ENCODE data around the gene DPYSL4.
"Not testable (repeated sequence)": the region's sequence is repeated elsewhere in the genome, so short reads cannot be mapped to it uniquely, and the experiment has no call there.

The DPYSL4 gene

DNA sequence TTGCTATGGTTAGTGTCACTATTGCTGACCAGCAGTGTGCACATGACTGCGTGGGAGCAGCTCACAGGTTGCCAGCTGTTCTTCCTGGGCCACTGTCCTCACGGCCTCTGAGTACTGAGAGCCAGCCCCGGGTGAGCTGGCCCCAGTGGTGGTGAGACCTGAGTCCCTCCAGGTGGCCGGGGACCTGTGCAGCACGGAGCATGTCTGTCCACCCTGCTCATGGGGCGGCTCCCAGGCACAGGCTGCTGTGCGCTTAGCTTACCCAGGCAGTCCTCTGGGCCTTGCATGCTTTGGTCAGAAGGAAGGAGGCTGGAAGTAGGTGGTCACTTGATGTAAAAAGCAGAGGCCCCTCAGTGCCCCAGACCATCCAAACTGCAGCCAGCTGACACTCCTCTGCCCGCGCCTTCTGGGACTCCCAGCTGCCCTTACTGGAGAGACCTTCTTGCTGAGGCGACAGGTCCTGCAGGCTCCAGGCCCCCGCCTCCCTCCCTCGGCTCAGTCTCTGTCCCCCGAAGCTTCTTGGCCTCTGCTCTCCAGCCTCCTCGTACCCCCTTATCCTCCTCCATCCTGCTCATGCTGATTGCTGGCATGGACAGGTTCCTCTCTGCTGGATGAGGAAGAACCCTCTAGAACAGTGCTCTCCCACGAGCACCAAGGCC lies 30.9 kb upstream of the DPYSL4 start:
- H3K36me3 Mint-ChIP-seq (ENCODE audit: low read depth), result no peaks in the 10 kb centered on the region
- no peak overlapping the region for H3K4me3 Mint-ChIP-seq
- no peaks in the 10 kb centered on the region for H3K27me3 Mint-ChIP-seq (ENCODE audit: low read depth)
- no peaks in the 10 kb centered on the region for H3K9me3 Mint-ChIP-seq
- H3K27ac Mint-ChIP-seq, result no peak overlapping the region
- H3K4me1 Mint-ChIP-seq (ENCODE audit: low read depth), result peaks cover 18% of the 10 kb centered on the region

DNA sequence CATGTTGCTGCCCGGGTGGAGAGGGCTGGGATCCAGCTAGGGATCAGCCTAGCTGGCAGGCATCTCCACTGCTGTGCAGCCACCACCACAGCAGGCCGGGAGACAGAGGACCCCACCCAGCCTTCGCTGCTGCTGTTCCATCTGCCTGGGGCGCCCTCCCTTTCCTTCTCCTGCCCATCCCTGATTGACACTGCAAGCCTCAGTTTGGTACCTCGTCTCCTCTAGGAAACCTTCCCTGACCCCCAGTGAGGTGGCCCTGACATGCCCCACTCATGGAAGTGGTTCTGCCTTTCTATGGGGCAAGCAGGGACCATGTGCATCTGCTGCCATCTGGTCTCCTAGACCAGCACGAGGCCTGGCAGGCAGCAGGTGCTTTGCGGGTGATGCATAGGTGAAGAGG lies 30.4 kb upstream of the DPYSL4 start:
- H3K27ac Mint-ChIP-seq, result peak overlapping the region; percentile 59
- H3K27me3 Mint-ChIP-seq (ENCODE audit: low read depth), result no peaks in the 10 kb centered on the region
- H3K36me3 Mint-ChIP-seq (ENCODE audit: low read depth), result no peaks in the 10 kb centered on the region
- no peak overlapping the region for H3K4me3 Mint-ChIP-seq
- no peaks in the 10 kb centered on the region for H3K9me3 Mint-ChIP-seq
- peaks cover 20% of the 10 kb centered on the region for H3K4me1 Mint-ChIP-seq (ENCODE audit: low read depth)

DNA sequence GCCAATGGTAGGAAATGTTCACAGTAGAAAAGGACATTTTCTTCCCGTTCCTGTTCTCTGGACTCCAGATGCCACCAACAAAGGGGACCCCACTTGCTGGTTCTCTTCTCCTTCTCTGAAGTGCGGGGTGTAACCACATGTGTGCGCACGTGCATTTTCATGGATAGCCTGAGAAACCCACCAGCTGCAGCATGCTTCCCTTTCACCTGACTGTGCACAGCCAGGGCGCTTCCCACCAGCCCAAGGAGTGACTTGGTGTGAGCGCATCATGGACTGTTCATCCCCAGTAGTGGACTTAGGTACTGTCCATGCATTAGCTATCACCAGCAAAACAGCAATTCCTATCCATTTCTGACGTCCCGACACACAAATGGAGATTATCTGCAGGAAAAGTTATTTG lies 29.6 kb upstream of the DPYSL4 start:
- H3K36me3 Mint-ChIP-seq (ENCODE audit: low read depth), result peaks cover 1% of the 10 kb centered on the region
- no peaks in the 10 kb centered on the region for H3K9me3 Mint-ChIP-seq
- H3K4me3 Mint-ChIP-seq, result no peak overlapping the region
- H3K27ac Mint-ChIP-seq, result no peak overlapping the region
- H3K27me3 Mint-ChIP-seq (ENCODE audit: low read depth), result no peaks in the 10 kb centered on the region
- H3K4me1 Mint-ChIP-seq (ENCODE audit: low read depth), result peaks cover 24% of the 10 kb centered on the region

DNA sequence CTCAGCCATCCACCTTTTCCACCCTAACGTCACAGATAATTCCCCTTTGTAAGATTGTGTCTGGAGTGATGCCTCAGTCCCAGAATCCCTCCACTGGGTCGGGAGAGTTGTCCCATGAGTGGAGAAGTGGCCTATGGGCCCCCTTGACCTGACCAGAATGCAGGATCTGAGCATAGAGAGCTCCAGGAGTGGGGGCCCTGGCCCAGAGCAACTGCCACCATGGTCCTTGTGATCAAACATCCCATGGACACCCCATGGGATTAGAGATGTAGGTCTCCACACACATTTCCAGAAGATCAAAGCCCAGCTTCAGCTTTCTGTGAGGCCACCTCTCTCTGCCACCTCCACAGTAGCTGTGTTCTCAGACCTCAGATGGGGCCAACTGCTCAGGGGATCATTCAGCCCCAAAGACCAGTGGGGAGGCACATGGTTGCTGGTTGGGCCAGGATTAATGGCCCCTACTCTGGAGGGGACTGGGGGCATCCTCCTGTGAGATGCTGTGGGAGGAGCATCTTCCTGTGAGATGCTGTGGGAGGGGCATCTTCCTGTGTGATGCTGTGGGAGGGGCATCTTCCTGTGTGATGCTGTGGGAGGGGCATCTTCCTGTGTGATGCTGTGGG lies 28.5 kb upstream of the DPYSL4 start:
- H3K4me1 Mint-ChIP-seq (ENCODE audit: low read depth), result peaks cover 30% of the 10 kb centered on the region
- H3K27ac Mint-ChIP-seq, result peak overlapping the region; percentile 83
- no peaks in the 10 kb centered on the region for H3K27me3 Mint-ChIP-seq (ENCODE audit: low read depth)
- H3K9me3 Mint-ChIP-seq, result no peaks in the 10 kb centered on the region
- peaks cover 1% of the 10 kb centered on the region for H3K36me3 Mint-ChIP-seq (ENCODE audit: low read depth)
- H3K4me3 Mint-ChIP-seq, result no peak overlapping the region

DNA sequence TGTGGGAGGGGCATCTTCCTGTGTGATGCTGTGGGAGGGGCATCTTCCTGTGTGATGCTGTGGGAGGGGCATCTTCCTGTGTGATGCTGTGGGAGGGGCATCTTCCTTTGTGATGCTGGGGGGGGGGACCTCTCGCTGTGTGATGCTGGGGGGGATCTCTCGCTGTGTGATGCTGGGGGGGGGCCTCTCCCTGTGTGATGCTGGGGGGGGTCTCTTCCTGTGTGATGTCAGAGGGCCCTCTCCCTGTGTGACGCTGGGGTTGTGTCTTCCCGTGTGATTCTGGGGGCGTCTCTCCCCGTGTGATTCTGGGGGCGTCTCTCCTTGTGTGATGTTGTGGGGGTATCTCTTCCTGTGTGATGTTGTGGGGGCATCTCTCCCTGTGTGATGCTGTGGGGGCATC lies 27.9 kb upstream of the DPYSL4 start:
- H3K4me1 Mint-ChIP-seq (ENCODE audit: low read depth), result peaks cover 34% of the 10 kb centered on the region
- H3K27ac Mint-ChIP-seq, result peak overlapping the region; percentile 98
- H3K27me3 Mint-ChIP-seq (ENCODE audit: low read depth), result no peaks in the 10 kb centered on the region
- peak overlapping the region; percentile 72 for H3K4me3 Mint-ChIP-seq
- peaks cover 1% of the 10 kb centered on the region for H3K36me3 Mint-ChIP-seq (ENCODE audit: low read depth)
- H3K9me3 Mint-ChIP-seq, result no peaks in the 10 kb centered on the region

DNA sequence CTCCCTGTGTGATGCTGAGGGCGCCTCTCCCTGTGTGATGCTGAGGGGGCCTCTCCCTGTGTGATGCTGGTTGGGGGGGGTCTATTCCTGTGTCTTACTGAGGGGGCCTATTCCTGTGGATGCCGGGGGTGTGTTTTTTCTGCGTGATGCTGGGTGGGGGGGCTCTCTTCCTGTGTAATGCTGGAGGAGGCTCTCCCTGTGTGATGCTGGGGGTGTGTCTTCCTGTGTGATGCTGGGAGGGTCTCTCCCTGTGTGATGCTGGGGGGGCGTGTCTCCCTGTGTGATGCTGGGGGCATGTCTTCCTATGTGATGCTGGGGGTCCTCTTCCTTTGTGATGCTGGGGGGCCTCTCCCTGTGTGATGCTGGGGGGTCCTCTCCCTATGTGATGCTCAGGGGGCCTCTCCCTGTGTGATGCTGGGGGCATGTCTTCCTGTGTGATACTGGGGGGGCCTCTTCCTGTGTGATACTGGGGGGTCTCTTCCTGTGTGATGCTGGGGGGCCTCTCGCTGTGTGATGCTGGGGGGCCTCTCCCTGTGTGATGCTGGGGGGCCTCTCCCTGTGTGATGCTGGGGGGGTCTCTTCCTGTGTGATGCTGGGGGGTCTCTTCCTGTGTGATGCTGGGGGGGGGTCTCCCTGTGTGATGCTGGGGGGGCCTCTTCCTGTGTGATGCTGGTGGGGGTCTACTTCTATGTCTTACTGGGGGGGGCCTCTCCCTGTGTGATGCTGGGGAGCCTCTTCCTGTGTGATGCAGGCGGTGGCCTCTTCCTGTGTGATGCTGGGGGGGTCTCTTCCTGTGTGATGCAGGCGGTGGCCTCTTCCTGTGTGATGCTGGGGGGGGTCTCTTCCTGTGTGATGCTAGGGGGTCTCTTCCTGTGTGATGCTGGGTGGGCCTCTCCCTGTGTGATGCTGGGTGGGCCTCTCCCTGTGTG lies 27.2 kb upstream of the DPYSL4 start:
- H3K27ac Mint-ChIP-seq, result peak overlapping the region; percentile 98
- not testable (repeated sequence) for H3K36me3 Mint-ChIP-seq (ENCODE audit: low read depth); H3K9me3 Mint-ChIP-seq; H3K27me3 Mint-ChIP-seq (ENCODE audit: low read depth)
- H3K4me1 Mint-ChIP-seq (ENCODE audit: low read depth), result peaks cover 34% of the 10 kb centered on the region
- H3K4me3 Mint-ChIP-seq, result peak overlapping the region; percentile 72

DNA sequence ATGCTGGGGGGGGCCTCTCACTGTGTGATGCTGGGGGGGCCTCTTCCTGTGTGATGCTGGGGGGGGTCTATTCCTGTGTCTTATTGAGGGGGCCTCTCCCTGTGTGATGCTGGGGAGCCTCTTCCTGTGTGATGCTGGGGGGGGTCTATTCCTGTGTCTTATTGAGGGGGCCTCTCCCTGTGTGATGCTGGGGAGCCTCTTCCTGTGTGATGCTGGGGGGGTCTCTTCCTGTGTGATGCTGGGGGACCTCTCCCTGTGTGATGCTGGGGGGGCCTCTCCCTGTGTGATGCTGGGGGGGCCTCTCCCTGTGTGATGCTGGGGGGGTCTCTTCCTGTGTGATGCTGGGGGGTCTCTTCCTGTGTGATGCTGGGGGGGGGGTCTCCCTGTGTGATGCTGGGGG lies 26.5 kb upstream of the DPYSL4 start:
- H3K4me3 Mint-ChIP-seq; H3K27me3 Mint-ChIP-seq (ENCODE audit: low read depth); H3K36me3 Mint-ChIP-seq (ENCODE audit: low read depth); H3K9me3 Mint-ChIP-seq: not testable (repeated sequence)
- peak overlapping the region; percentile 98 for H3K27ac Mint-ChIP-seq
- H3K4me1 Mint-ChIP-seq (ENCODE audit: low read depth), result peaks cover 34% of the 10 kb centered on the region

DNA sequence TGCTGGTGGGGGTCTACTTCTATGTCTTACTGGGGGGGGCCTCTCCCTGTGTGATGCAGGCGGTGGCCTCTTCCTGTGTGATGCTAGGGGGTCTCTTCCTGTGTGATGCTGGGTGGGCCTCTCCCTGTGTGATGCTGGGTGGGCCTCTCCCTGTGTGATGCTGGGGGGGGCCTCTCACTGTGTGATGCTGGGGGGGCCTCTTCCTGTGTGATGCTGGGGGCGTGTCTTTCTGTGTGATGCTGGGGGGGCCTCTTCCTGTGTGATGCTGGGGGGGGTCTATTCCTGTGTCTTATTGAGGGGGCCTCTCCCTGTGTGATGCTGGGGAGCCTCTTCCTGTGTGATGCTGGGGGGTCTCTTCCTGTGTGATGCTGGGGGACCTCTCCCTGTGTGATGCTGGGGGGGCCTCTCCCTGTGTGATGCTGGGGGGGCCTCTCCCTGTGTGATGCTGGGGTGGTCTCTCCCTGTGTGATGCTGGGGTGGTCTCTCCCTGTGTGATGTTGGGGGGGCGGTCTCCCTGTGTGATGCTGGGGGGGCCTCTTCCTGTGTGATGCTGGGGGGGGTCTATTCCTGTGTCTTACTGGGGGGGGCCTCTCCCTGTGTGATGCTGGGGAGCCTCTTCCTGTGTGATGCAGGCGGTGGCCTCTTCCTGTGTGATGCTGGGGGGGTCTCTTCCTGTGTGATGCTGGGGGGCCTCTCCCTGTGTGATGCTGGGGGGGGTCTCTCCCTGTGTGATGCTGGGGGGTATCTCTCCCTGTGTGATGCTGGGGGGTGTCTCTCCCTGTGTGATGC lies 25.7 kb upstream of the DPYSL4 start:
- H3K36me3 Mint-ChIP-seq (ENCODE audit: low read depth); H3K27me3 Mint-ChIP-seq (ENCODE audit: low read depth); H3K9me3 Mint-ChIP-seq: not testable (repeated sequence)
- peak overlapping the region; percentile 92 for H3K27ac Mint-ChIP-seq
- peak overlapping the region; percentile 30 for H3K4me3 Mint-ChIP-seq
- H3K4me1 Mint-ChIP-seq (ENCODE audit: low read depth), result peaks cover 35% of the 10 kb centered on the region

DNA sequence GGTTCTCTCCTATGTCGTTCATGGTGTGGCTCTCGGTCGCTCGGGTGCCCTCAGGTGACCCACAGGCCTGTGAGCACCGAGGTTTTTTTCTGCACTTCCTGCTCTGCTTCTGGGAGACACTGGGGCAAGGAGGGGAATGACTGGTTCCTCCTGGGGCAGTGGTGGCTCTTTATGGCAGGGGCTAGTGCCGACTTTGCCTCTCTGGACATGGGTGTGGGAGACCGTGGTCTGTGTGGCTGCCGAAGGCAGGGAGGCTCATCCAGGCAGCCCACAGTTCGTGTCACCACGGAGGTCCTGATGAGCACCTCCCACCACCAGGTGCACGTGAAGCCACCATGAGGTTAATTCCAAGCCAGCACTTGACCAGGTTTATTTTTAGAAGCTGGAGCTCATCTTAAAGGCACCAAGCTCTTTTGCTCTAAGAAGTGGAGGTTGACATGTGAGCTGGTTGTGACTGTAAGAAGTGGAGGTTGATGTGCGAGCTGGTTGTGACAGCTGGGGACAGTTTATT lies 24.7 kb upstream of the DPYSL4 start:
- peak overlapping the region; percentile 75 for H3K4me3 Mint-ChIP-seq
- peaks cover 40% of the 10 kb centered on the region for H3K4me1 Mint-ChIP-seq (ENCODE audit: low read depth)
- H3K27me3 Mint-ChIP-seq (ENCODE audit: low read depth), result no peaks in the 10 kb centered on the region
- no peaks in the 10 kb centered on the region for H3K9me3 Mint-ChIP-seq
- H3K27ac Mint-ChIP-seq, result peak overlapping the region; percentile 98
- peaks cover 1% of the 10 kb centered on the region for H3K36me3 Mint-ChIP-seq (ENCODE audit: low read depth)

DNA sequence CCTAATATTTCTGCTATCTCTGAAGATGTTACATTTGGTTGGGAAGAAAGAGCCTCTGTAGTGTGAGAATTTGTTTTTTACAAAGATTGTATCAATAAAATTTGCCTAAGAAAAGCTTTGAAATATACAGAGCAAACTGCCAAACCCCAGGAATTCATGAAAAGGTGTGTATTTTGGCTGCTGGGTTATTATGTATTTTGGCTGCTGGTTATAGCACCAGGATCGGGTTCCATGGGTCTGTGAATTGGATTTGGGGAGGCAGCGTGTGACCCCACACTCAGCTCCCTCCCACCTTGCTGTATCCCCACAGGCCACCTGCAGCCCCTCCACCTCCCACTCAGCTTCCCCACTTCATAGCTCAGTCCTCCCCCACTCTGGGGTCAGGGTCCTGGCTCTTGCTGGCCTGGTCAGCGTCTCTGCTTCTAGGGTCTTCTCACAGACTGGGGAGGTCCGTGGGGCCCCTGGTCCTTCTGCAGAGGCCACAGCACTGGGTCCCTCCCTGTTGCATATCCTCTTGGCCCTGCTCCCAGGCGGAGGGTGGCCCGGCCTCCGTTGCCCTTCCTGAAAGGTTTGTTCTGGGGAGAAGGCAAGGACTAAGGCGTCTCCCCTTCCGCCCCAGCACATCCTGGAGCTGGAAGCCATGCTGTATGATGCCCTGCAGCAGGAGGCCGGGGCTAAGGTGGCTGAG lies 24.0 kb upstream of the DPYSL4 start:
- no peaks in the 10 kb centered on the region for H3K9me3 Mint-ChIP-seq
- peak overlapping the region; percentile 98 for H3K27ac Mint-ChIP-seq
- H3K4me1 Mint-ChIP-seq (ENCODE audit: low read depth), result peaks cover 41% of the 10 kb centered on the region
- peaks cover 1% of the 10 kb centered on the region for H3K36me3 Mint-ChIP-seq (ENCODE audit: low read depth)
- H3K27me3 Mint-ChIP-seq (ENCODE audit: low read depth), result no peaks in the 10 kb centered on the region
- peak overlapping the region; percentile 75 for H3K4me3 Mint-ChIP-seq

DNA sequence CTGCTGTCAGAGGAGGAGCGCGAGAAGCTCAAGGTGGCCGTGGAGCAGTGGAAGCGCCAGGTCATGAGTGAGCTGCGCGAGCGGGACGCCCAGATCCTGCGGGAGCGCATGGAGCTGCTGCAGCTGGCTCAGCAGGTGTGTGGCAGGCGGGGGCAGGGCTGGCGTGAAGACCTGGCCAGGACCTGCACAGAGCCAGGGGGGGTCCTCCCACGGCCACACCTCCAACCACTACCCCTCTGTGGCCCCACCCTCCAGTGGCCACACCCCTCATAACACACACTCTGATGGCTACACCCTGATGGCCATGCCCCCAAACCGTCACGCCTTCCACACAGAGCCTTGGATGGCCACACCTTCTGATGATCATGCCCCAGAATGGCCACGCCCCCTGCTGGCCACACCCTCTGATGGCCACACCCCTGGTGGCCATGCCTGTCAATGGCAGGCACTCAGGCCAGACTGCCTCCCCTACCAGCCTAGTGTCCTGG lies 23.4 kb upstream of the DPYSL4 start:
- Mint-ChIP-seq H3K27ac (peak overlapping the region; percentile 98), H3K36me3 (ENCODE audit: low read depth) (peaks cover 1% of the 10 kb centered on the region), H3K4me1 (ENCODE audit: low read depth) (peaks cover 37% of the 10 kb centered on the region), H3K27me3 (ENCODE audit: low read depth) (no peaks in the 10 kb centered on the region), H3K9me3 (no peaks in the 10 kb centered on the region), H3K4me3 (no peak overlapping the region)

DNA sequence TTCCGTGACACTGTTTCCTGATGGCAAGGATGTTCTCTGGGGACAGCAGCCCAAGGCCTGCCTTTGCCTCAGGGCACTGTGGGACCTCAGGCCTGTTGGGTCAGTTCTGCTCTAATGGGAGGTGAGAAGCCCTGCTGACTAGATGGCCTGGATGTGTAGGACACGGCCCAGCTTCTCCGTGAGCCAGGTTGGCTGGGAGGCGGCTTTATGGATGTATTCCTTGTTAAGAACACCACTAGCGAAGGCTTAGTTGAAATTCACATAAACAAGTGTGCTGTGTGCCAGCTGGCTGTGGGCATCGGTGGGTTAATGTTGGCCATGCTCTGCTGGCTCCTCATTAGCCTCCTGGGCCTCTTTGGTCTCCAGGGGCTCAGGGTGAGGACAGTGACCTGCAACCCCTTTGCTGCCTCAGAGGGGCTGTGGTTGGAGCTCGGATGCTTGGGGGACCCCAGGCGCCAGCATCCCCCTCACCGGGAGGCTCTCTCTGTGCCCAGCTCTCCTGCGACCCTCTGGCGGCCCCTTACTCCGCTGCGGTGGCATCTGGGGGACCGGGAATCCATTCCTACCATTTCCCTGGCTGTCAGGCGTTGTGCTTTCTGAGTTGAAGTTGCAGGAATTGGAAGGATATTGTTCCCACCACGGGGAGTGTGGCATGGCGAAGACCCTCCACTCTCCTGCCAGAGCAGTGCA lies 22.8 kb upstream of the DPYSL4 start:
- peak overlapping the region; percentile 83 for H3K27ac Mint-ChIP-seq
- no peaks in the 10 kb centered on the region for H3K27me3 Mint-ChIP-seq (ENCODE audit: low read depth)
- H3K4me1 Mint-ChIP-seq (ENCODE audit: low read depth), result peaks cover 34% of the 10 kb centered on the region
- no peak overlapping the region for H3K4me3 Mint-ChIP-seq
- no peaks in the 10 kb centered on the region for H3K9me3 Mint-ChIP-seq
- H3K36me3 Mint-ChIP-seq (ENCODE audit: low read depth), result peaks cover 1% of the 10 kb centered on the region

DNA sequence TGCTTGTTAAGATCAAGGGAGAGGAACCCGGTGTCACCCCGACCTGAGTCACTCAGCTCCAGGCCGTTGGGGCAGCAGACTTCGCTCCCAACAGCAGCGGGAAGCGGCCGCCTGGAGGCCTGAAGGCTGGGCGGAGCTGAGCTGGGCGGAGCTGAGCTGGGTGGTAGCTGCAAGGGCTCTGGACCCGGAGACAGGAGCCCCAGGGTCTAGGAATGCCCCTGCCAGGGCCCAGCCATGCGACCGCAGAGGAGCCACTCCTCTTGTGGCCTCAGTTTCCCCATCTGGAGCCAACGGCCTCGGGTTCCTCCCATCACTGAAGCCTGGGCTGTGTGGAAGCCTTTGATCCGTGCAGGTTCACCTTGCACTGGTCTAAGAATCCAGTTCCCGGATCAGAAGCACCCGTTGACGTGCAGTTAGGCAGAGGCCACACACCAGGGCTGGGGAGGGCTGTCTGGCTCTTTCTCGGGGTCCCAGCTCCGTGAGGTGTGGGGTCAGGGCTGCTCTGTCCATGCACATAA lies 21.9 kb upstream of the DPYSL4 start:
- H3K4me1 Mint-ChIP-seq (ENCODE audit: low read depth), result peaks cover 27% of the 10 kb centered on the region
- no peak overlapping the region for H3K27ac Mint-ChIP-seq
- no peak overlapping the region for H3K4me3 Mint-ChIP-seq
- peaks cover 1% of the 10 kb centered on the region for H3K36me3 Mint-ChIP-seq (ENCODE audit: low read depth)
- H3K27me3 Mint-ChIP-seq (ENCODE audit: low read depth), result no peaks in the 10 kb centered on the region
- no peaks in the 10 kb centered on the region for H3K9me3 Mint-ChIP-seq
